HG02852 (cell line): ENCODE results near the gene GET3.
"Not testable (repeated sequence)": the region's sequence is repeated elsewhere in the genome, so short reads cannot be mapped to it uniquely, and the experiment has no call there.

ENCODE experiments used
- ATAC-seq: cut with Tn5 transposase; IDR thresholded peaks from one replicate; pipeline ENCODE4 v1.9.1; 2021; ENCODE audit warnings: mild to moderate bottlenecking, moderate library complexity; ENCODE audit not compliant: unreplicated experiment

Gene GET3

DNA sequence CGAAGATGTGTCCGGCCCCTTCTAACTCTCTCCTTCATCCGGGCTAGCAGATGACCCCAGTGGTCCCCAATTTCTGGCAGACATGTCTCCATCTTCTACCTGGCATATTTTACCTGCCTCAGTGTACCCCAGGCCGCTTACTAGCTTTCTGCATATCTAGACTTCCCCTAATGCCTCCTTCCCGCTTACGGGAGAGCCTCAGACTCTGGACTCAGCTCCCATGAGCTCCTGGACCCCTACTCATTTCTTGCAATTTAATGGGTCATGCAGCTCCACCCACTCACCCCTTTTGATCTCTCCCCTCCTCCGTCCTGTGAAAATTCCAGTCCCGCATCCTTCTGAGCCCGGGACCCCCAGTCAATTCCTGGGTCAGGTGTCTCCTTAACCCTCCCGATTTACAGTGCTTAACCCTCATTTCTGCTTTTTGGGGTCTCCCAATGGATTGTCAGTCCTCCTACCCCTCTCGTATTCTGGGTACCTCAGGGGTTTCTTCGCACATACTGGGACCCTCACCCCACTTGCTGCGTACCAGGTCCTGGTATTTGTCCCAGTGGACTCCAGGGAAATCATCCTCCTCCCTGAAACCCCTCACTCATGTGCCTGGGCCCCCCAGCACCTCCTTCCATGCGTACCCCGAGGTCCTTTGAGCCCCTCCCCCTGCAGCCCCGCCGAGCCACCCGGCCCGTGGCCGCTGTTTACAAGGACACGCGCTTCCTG is 53.5 kb downstream of the GET3 start:
- ATAC-seq = no peak

DNA sequence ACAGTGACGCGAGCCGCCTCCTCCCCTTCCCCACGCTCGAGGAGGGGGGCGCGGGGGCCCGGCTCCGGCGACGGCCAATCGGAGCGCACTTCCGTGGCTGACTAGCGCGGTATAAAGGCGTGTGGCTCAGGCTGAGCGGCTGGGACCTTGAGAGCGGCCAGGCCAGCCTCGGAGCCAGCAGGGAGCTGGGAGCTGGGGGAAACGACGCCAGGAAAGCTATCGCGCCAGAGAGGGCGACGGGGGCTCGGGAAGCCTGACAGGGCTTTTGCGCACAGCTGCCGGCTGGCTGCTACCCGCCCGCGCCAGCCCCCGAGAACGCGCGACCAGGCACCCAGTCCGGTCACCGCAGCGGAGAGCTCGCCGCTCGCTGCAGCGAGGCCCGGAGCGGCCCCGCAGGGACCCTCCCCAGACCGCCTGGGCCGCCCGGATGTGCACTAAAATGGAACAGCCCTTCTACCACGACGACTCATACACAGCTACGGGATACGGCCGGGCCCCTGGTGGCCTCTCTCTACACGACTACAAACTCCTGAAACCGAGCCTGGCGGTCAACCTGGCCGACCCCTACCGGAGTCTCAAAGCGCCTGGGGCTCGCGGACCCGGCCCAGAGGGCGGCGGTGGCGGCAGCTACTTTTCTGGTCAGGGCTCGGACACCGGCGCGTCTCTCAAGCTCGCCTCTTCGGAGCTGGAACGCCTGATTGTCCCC is 54.2 kb downstream of the GET3 start, which contains the start of gene JUNB:
Gene JUNB, plus strand, starts transcription at position 142 of the 706 bp plus-strand sequence. Its CDS starts 286 bp downstream, at position 428.
- ATAC-seq = peak; percentile 33

DNA sequence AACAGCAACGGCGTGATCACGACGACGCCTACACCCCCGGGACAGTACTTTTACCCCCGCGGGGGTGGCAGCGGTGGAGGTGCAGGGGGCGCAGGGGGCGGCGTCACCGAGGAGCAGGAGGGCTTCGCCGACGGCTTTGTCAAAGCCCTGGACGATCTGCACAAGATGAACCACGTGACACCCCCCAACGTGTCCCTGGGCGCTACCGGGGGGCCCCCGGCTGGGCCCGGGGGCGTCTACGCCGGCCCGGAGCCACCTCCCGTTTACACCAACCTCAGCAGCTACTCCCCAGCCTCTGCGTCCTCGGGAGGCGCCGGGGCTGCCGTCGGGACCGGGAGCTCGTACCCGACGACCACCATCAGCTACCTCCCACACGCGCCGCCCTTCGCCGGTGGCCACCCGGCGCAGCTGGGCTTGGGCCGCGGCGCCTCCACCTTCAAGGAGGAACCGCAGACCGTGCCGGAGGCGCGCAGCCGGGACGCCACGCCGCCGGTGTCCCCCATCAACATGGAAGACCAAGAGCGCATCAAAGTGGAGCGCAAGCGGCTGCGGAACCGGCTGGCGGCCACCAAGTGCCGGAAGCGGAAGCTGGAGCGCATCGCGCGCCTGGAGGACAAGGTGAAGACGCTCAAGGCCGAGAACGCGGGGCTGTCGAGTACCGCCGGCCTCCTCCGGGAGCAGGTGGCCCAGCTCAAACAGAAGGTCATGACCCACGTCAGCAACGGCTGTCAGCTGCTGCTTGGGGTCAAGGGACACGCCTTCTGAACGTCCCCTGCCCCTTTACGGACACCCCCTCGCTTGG is 55.0 kb downstream of the GET3 start:
- no peak for ATAC-seq

DNA sequence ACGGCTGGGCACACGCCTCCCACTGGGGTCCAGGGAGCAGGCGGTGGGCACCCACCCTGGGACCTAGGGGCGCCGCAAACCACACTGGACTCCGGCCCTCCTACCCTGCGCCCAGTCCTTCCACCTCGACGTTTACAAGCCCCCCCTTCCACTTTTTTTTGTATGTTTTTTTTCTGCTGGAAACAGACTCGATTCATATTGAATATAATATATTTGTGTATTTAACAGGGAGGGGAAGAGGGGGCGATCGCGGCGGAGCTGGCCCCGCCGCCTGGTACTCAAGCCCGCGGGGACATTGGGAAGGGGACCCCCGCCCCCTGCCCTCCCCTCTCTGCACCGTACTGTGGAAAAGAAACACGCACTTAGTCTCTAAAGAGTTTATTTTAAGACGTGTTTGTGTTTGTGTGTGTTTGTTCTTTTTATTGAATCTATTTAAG is 55.6 kb downstream of the GET3 start:
- ATAC-seq = no peak

DNA sequence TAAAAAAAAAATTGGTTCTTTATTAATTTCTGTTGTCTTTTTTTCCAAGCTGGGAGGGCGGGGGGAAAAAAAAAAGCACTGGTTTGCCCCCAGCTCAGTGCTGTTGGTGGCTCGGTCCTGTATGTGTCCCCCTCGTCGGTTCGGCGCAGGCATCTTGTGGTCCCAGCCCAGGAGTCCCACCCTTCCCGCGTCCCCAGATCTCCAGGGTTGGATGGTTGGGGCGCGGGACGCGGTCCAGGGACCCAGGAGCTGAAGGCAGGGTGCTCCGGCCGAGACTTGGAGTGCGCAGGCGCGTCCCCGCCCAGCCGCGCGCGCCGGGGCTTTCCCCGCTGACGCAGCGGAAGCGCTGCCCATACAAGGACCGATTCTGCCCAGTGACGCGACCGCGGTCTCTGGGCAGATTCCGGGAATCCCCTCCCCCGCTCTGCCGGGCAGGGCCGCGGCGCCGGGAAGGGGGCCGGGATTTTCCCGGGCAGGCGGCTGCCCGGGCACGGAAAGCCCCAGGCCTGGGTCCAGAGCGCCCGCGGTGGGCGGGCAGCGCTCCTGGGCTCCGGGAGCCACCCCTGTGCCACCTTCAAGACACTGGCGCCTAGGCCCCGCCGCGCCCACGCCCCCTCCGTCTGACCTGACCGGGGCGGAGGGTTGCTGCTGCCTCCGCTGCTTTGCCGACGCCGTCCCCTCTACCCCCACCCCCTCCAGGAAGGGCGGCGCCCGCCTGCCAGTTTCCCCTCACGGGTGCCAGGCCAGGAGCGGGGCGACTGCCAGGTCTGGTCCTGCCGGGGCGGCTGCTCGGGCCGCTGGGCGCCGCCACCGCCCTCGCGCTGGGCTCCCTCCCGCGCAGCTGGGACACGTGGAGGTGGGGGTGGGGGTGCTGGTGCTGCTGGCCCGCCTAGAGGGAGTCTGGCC is 56.2 kb downstream of the GET3 start:
- peak; percentile 23 for ATAC-seq

DNA sequence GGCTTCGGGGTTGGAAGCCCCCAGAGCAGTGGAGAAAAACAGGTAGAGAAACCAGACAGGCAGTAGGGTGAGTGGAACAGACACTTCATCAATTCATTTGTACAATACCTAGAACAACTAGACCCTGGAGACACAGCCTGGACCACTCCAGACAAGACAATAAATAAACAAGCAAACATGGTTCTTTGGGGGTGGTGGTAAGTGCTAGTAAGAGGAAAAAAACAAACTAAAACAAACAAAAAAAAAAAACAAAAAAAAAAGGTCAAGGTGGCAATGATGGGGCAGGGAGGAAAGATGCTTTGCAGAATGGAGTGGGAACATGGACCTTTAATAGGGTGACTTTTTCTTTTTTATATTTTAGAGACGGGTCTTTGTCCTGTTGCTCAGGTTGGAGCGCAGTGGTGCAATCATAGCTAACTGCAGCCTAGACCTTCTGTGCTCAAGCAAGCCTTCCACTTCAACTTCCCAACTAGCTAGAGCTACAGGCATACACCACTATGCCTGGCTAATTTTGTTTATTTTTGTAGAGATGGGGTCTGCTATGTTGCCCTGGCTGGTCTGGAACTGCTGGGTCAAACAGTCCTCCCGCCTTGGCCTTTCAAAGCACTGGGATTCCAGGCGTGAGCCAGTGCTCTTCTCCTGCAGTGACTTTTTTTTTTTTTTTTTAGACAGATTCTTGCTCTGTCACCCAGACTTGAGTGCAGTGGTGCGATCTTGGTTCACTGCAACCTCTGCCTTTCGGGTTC is 57.1 kb downstream of the GET3 start:
- ATAC-seq = no peak

DNA sequence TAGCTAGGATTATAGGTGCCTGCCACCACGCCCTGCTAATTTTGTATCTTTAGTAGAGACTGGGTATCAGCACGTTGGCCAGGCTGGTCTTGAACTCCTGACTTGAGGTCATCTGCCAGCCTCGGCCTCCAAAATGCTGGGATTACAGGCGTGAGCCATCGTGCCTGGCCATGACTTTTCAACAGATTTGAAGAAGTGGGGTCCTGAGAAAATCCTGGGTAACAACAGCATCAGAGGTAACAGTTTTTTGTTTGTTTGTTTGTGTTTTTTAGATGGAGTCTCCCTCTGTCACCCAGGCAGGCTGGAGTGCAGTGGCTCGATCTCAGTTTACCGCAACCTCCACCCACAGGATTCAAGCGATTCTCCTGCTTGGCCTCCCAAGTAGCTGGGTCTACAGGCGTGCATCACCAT is 57.7 kb downstream of the GET3 start:
- ATAC-seq = no peak

DNA sequence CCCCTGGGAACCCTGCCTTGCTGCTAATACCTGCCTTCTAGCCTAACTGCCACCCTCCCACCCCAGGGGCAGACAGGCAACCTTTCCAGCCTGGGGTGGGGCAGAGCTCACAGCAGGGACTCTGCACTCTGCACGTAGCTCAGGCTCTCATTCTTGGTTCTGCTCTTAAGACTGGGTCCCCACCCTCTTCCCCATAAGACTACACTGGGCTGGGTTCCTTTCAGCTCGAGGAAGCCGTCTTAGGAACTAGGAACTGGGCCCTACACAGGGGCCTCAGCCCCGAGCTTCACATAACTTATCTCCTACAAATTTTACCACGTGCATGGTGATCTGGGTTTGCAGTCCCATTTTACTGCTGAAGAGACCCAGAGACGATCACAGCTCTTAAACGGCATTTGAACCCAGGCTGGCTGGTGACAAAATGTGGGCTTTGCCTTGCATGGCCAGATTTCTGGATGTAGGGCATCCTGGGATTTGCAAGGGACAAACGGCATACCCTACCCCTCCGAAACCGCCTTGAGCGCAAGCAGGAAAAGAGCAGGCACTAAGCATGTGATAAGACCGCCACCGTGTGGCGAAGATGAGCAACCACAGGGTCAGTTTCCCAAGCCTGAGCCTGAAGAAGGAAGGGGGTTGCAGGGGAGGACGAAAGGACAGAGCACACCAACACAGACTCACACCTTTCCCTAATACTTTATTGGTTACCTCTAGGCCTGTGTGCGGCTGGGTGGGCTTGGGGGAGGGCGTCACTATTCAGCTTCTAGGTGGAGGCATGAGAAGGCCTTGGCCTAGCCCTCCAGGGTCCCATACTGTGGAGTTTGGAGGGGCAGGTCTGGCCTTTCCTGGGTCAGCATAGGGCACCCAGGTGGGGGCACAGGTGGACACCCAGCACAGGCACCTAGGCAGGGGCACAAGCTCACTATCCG is 59.1 kb downstream of the GET3 start:
- no peak for ATAC-seq

DNA sequence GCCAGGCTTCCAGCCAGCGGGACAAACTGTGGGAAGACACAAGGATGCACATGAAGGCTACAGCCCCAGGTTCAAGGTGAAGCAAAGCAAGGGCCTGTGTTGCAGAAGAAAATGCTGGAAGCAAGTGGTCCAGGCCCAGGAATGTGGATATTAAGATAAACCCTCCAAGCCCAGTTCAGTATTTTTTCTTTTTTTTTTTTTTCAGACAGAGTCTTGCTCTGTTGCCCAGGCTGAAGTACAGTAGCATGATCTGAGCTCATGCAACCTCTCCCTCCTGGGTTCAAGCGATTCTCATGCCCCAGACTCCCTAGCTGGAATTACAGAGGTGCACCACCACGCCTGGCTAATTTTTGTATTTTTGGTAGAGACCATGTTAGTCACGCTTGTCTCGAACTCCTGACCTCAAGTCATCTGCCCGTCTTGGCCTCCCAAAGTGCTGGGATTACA is 59.9 kb downstream of the GET3 start:
- ATAC-seq = no peak

DNA sequence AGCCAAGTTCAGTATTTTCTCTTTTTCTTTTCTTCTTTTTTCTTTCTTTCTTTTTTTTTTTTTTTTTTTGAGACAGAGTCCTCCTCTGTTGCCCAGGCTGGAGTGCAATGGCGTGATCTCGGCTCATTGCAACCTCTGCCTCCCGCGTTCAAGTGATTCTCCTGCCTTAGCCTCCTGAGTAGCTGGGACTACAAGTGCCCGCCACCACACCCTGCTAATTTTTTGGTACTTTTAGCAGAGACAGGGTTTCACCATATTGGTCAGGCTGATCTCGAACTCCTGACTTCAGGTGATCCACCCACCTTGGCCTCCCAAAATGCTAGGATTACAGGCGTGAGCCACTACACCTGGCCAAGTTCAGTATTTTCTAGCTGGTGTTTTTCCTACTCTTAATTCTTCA is 60.3 kb downstream of the GET3 start:
- not testable (repeated sequence) for ATAC-seq
